NB4 (cell line): ENCODE data around the gene PTPN2.
"Not testable (repeated sequence)": the region's sequence is repeated elsewhere in the genome, so short reads cannot be mapped to it uniquely, and the experiment has no call there.

Source experiments
- DNase-seq: peaks from one replicate; pipeline ENCODE4 v3.0.0; 2010; ENCODE audit warnings: low read depth
- H3K4me3 ChIP-seq: one replicate; pipeline ENCODE4 v1.5.1; 2011; ENCODE audit warnings: mild to moderate bottlenecking, low read depth, low read length, moderate library complexity
- CTCF ChIP-seq: IDR thresholded peaks from one replicate; pipeline ENCODE4 v1.5.1; 2012; ENCODE audit warnings: low read depth, low read length
- MAX ChIP-seq: IDR thresholded peaks from 2 replicates; pipeline ENCODE4 v1.6.1; 2011; ENCODE audit warnings: low read depth, low read length
- MYC ChIP-seq: IDR thresholded peaks from 2 replicates; pipeline ENCODE4 v1.6.1; 2011; ENCODE audit warnings: low read depth, low read length
- POLR2A ChIP-seq: IDR thresholded peaks from 2 replicates; pipeline ENCODE4 v1.6.1; 2011; ENCODE audit warnings: mild to moderate bottlenecking; ENCODE audit not compliant: insufficient read length; ENCODE audit errors: extremely low read depth

PTPN2 gene

GRCh38 chr18:12904012-12904516 is 20.0 kb upstream of the PTPN2 start:
- no peak for DNase-seq
- TF ChIP-seq POLR2A, result no peak
- no peak overlapping the region for H3K4me3 ChIP-seq

GRCh38 chr18:12901208-12901607 is 17.2 kb upstream of the PTPN2 start:
- not testable (repeated sequence) for DNase-seq, H3K4me3 ChIP-seq

- DNase-seq, H3K4me3 ChIP-seq: not testable (repeated sequence)
Measured at GRCh38 chr18:12896784-12897333, 12.8 kb upstream of the PTPN2 start.

- TF ChIP-seq CTCF (no peak), POLR2A (no peak), MYC (no peak), MAX (no peak)
- DNase-seq, result no peak
- no peak overlapping the region for H3K4me3 ChIP-seq
Measured at GRCh38 chr18:12895626-12896025, 11.6 kb upstream of the PTPN2 start.

- no peak for DNase-seq
- TF ChIP-seq MYC (no peak), CTCF (no peak), POLR2A (no peak), MAX (no peak)
- H3K4me3 ChIP-seq, result no peak overlapping the region
Measured at GRCh38 chr18:12895014-12895413, 11.0 kb upstream of the PTPN2 start.

GRCh38 chr18:12891561-12891960 is 7.5 kb upstream of the PTPN2 start:
- TF ChIP-seq CTCF, result no peak
- no peak for TF ChIP-seq MAX
- no peak for TF ChIP-seq POLR2A
- TF ChIP-seq MYC, result no peak
- DNase-seq, result no peak
- no peak overlapping the region for H3K4me3 ChIP-seq

- TF ChIP-seq MAX (no peak), MYC (no peak), POLR2A (no peak), CTCF (no peak)
- DNase-seq, result no peak
- no peak overlapping the region for H3K4me3 ChIP-seq
Measured at GRCh38 chr18:12890964-12891363, 6.9 kb upstream of the PTPN2 start.
